MV-4-11 (cell line): ENCODE results near the gene INTS3.
"Not testable (repeated sequence)": the region's sequence is repeated elsewhere in the genome, so short reads cannot be mapped to it uniquely, and the experiment has no call there.

ENCODE experiments used
- DNase-seq: peaks from one replicate; lab custom pipeline; 2025; lab: John Stamatoyannopoulos, UW

INTS3 gene

DNA sequence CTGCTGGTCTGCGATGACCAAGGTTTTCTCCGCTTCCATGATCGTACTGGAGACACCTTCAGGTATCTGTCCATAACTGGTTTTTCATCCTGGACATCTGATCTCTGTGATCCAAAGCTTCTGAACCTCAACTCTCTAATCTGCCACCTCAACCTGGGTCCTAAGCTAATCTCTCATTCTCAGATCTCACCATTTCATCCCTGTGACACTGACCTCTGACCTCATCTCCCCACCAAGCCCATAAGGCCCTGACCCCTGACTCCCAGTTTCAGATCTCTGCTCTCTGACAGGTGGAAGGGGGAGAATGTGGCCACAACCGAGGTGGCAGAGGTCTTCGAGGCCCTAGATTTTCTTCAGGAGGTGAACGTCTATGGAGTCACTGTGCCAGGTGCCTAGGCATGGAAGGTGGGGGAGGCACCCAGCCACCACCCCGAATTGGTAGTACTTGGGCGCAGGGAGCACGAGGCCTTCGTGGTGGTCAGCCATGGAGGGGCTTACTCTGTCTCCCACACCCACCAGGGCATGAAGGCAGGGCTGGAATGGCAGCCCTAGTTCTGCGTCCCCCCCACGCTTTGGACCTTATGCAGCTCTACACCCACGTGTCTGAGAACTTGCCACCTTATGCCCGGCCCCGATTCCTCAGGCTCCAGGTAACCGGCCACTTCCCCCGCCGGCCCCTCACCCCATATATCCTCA lies 51.1 kb downstream of the INTS3 start:
- no peak for DNase-seq

DNA sequence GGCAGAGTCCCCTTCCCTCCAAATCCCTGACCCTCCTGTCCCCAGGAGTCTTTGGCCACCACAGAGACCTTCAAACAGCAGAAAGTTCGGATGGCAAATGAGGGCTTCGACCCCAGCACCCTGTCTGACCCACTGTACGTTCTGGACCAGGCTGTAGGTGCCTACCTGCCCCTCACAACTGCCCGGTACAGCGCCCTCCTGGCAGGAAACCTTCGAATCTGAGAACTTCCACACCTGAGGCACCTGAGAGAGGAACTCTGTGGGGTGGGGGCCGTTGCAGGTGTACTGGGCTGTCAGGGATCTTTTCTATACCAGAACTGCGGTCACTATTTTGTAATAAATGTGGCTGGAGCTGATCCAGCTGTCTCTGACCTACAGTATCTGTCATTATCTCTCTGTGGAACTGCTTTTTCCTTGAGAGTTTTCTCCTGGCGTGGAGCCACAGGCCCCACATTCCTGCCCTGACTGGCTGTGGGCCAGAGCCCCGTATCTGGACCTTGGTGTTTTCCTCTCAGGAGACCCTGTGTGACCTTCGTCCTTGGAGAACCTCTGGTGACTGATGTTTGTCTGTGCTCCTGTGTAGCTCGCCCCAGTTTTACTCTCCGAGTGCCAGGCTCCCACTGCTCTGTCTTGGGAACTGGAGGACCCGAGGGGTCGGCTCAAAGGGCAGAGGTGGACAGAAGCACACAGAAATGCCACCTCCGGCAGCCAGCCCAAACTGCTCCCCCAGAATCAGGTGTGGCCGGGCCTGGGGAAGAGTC lies 52.1 kb downstream of the INTS3 start:
- DNase-seq, result no peak

GRCh38 chr1:153780551-153780950 lies 52.7 kb downstream of the INTS3 start:
- no peak for DNase-seq

GRCh38 chr1:153782648-153783047 lies 54.8 kb downstream of the INTS3 start:
- not testable (repeated sequence) for DNase-seq

DNA sequence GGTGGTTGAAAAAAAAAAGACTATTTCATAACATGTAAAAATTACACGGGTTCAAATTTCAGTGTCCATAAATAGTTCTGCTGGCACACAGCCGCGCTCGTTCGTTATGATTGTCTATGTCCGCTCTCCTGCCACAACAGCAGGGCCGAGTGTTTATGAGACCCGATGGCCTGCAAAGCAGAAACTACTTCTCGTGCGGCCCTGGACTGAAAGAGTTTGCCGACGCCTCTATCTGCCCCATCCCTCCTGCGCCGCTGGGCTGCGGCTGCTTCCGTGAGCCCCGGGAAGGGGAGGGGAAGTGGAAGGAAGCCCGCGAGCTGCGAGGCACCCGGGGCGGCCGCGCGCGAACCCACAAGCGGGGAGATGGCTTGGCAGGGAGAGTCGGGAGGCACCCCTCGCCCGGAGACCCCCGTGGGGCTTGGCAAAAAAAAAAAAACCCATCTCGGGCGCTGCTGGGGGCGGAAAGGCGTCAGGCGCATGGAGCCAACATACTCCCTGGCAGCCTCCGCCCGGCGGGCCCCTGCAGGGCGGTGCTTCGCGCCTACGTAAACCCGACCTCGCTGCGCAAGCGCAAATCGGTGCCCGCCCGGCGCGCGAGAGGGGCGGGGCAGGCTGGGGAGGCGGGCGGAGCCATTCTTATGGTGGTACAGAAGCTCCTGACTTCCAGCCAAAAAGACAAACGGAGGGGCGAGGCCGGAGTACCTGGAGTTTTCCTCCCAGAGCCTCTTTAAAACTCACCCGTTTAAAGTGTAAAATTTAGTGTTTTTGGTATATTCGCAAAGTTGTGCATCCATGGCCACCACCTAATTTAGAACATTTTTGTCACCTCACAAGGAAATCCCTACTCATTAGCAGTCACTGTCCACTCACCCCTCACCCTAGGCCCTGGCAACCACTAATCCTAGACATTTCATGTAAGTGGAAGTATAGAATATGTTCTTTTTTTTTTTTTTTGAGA lies 55.7 kb downstream of the INTS3 start:
- DNase-seq, result peak; percentile 86

GRCh38 chr1:153786038-153786790 lies 58.4 kb downstream of the INTS3 start:
- DNase-seq, result no peak

DNA sequence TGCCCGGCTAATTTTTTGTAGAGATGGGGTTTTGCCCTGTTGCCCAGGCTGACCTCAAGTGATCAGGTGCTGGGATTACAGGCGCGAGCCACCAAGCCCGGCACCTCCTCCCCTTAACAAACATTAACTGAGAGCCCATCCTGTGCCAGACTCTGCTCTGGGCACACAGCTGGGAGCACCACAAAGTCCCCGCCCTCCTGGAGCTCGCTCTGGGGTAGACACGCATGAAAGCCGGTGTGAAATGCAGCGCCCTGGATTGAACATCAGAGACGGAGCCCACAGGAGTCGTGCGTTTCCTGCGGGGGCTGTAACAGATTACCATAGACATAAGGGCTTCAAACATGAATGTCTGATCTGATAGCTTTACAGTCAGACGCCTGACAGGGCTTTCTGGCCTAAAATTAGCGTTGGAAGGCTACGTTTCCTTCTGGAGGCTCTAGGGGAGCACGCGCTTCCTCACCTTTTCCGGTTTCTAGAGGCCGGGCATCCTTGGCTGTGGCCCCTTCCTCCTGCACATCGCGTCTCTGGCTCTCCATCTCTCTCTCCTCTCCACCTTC lies 61.7 kb downstream of the INTS3 start:
- no peak for DNase-seq

DNA sequence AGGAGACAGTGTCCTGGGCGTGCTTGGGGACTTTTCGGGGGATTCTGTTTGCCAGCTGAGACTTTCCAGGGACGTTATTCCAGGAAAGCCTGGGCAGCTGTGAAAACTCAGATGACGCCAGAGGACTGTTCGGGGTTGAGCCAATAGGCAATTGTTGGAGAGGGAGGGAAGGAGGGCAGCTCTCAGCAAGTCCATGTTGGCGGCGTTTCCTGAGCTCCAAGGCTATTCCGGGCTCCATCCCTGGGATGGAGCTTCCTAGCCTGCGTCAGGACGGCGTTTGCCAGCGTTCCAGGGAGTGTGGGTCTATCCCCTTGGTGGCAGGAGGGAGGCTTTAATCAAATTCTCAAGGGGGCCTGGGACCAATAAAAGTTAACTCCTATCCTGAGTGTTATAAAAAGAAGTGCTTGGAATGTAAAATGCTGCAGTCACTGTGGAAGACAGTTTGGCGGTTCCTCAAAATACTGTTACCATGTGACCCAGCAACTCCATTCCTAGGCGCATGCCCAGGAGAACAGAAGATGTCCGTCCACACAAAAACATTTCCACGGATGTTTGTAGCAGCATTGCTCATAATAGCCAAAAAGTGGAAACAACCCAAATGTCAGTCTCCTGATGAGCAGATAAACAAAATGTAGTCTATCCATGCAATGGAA lies 62.6 kb downstream of the INTS3 start:
- DNase-seq, result peak; percentile 80

DNA sequence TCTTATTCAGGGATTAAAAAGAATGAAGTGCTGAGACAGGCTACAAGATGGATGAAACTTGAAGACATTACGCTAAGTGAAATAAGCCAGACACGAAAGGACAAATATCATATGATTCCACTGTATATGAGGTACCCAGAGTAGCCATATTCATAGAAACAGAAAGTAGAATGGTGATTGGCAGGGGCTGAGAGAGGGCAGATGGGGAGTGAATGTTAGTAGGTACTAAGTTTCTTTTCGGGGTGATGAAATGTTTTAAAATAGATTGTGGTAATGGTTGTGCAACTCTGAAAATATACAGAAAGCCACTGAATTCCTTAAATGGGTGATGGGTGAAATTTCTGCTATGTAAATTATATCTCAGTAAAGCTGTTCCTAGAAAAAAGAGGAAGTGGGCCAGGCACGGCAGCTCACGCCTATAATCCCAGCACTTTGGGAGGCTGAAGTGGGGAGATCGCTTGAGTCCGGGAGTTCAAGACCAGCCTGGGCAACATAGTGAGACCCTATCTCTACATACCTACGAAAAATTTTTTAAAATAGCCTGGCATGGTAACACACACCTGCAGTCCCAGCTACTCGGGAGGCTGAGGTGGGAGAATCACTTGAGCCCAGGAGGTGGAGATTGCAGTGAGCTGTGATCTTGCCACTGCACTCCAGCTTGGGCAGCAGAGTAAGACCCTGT lies 63.3 kb downstream of the INTS3 start:
- DNase-seq, result peak; percentile 100

DNA sequence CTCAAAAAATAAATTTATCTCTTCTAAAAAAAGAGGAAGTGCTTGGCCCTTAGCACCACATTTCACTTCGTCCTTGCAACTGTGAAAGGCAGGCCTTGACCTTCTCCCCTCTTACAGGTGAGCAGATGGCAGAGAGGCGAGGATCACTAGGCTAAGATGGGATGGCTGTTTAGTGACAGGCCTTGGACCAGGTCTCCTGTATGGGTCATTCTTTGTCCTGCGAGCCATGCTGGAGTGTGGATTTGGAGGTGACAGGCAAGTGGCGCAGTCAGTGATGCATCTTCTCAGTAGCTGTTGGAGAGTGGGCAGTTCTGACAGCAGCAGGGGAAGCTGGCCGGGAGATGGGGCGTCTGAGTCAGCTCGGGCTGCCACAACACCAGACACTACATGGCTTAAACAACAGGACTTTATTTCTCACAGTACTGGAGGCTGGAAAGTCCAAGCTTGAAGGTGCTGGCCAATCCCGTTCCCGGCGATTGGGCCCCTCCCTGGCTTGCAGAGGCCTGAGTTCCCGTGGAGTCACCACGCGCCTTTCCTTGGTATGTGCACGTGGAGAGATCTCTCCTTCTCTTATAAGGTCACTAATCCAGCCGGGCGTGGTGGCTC lies 63.9 kb downstream of the INTS3 start:
- DNase-seq, result peak; percentile 75

DNA sequence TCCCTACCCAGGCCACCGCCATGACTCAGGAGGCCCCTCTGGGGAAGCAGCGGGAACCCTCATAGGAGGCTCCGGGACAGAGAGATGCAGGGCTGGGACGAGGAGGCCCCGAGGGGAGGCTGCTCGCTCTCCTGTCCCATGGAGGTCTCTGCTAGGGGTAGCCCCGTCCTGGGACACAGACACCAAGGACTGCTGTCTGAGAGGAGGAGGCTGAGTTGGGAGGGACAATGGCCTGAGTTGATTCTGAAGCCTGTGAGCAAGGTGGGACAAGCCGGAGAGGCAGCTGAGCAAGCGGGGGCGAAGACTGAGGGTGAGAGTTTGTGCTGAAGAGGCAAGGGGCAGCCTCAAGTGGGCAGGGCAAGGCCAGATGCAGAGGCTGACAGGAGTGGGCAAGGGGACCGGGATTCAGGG lies 64.8 kb downstream of the INTS3 start:
- no peak for DNase-seq

GRCh38 chr1:153793261-153793972 lies 65.6 kb downstream of the INTS3 start:
- DNase-seq, result no peak

- DNase-seq, result no peak
These were observed 66.2 kb downstream of the INTS3 start for GRCh38 chr1:153793973-153794615.

DNA sequence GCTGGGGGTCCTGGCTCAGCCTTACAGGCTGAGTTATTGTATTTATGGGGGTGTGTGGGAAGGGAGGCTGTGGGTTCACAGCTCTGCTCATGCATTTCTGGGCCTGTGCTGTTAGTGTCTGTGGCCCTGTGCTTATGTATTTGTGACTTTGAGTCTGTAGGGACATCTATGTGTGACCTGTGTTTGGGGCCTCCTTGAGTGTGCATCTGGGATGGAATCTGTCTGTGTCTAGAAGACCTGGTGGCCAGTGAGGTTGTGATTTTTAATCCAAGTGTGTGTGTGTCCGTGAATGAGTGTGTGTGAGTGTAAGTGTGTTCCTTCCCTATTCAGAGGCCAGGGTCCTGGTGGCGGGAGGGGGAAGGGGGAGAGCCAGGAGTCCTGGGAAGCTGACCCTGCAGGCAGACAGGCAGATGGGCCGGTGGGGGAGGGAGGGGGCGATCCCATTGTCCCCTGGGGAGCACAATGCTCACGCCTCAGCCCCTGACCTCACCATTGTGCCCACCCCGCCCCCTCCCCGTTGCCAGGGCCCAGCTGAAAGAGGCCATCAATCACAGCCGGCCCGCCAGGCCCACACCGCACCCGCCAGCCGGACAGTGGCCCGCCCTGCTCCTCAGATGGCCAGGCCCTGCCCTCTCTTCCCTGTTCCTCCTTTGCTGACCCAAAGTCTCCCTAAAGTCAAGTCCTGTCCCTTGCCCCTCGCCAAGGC lies 66.9 kb downstream of the INTS3 start:
- no peak for DNase-seq

GRCh38 chr1:153795330-153795837 lies 67.5 kb downstream of the INTS3 start:
- no peak for DNase-seq

- no peak for DNase-seq
These were observed 68.3 kb downstream of the INTS3 start for GRCh38 chr1:153795934-153796785.
